Measurements from ENCODE around the gene NTRK2.
A peak's percentile ranks its signal among the peaks of the same experiment; 100 is the strongest.

The NTRK2 gene

DNA sequence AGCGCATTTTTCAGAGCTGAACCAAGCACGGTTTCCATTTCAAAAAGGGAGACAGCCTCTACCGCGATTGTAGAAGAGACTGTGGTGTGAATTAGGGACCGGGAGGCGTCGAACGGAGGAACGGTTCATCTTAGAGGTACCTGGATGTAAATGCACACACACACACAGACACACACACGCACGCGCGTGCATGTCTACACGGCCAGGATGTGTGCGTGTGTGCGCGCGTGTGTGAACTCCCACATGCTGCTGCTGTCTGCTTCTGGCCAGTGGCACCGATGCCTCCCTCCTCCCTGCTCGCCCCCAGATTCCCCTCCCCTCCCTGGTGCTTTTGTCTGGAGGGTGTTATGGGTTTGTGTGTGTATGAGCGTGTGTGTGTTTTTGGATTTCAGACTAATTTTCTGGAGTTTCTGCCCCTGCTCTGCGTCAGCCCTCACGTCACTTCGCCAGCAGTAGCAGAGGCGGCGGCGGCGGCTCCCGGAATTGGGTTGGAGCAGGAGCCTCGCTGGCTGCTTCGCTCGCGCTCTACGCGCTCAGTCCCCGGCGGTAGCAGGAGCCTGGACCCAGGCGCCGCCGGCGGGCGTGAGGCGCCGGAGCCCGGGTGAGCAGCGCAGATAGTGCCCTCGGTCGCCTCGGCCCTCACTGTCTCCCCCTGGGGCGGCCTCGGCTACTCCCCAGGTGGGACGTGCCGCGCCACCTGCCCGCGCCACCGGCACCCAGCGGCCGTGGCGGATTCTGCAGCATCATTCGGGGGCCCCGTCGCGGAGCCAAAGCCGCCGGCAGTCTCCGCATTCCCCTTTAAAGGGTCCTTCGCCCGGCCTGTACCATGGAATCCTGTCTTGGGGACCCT lies at the start of gene NTRK2:
TSS of gene NTRK2 (plus strand) at position 442 of the 850 bp plus-strand sequence. CDS start 1,020 bp downstream, outside the sequence.
- no peak for DNase-seq (ENCODE audit: low read depth in 2 of 3, low spot score in 1 of 3)

DNA sequence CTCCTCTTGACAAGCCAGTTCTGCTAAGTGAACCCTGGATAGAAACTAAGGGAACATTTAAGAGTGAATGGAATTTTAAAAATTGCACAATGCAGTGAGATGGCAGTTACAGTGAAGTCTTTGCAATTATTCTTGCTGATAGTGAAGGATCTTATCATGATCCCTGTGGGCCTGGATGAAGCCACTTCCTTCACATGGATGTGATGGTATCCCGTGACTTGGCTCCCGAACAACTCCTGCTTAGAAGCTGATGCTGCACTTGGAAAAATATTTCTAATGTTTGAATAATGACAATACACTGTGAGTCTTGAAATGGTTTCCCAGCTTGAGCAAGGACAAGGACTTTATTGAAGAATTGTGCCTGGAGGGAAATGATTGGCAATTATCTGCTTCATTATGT lies 49.2 kb upstream of the NTRK2 start:
- DNase-seq (ENCODE audit: low read depth in 2 of 3, low spot score in 1 of 3), result no peak

DNA sequence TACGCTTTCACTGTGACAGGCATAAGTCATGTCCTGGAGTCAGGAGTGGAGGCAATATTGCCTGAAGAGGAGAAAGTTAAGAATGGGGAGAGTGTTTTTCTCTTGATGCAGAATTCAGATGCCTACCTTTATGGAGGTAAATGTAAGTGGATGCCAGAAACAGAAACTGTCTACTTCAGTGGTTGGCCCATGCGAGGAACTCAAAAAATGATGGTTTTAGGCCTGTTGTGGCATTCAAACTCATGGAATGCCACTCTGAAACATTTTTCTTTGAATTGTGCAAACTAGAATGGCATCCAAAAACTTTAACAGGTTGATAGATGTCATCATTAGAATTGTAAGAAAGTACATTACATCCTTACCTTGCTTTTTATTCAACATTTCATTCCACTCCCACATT lies 47.7 kb upstream of the NTRK2 start:
- DNase-seq (ENCODE audit: low read depth in 2 of 3, low spot score in 1 of 3), result no peak

DNA sequence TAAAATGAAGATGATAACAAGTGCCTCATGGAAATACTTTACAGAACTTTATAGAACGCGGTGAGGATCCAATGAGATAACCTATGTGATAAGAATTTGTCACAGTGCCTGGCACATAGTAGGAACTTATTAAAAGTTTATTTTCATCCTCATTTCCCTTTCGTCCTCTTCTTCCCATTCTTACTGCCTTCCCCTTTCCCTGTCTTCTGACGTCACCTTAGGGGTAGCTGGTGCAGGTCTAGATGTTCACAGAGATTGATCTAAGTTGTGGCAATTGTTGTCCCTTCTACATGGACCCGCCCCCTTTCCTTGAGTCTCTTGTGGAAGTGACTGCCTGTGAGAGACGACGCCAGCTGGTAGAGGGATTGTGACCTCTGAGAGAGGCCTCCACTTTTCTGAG lies 46.5 kb upstream of the NTRK2 start:
- no peak for DNase-seq (ENCODE audit: low read depth in 2 of 3, low spot score in 1 of 3)

DNA sequence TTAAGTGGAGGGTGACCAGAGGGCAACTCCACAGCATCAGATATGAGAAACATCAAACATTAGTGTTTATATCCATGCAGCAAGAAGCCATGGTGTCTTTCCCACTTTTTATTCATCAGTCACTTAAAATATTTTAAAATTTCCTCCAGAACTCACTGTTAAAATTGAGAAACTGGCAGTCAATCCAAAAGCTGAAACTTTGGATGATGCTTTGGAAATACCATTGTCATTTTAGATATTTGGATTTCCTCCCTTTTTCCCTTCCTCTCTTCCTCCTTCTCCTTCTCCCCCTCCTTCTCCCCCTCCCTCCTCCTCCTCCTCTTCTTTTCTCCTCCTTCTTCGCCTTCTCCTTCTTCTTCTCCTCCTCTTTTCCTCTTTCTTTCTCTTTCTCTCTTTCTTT lies 33.1 kb upstream of the NTRK2 start:
- no peak for DNase-seq (ENCODE audit: low read depth in 2 of 3, low spot score in 1 of 3)

DNA sequence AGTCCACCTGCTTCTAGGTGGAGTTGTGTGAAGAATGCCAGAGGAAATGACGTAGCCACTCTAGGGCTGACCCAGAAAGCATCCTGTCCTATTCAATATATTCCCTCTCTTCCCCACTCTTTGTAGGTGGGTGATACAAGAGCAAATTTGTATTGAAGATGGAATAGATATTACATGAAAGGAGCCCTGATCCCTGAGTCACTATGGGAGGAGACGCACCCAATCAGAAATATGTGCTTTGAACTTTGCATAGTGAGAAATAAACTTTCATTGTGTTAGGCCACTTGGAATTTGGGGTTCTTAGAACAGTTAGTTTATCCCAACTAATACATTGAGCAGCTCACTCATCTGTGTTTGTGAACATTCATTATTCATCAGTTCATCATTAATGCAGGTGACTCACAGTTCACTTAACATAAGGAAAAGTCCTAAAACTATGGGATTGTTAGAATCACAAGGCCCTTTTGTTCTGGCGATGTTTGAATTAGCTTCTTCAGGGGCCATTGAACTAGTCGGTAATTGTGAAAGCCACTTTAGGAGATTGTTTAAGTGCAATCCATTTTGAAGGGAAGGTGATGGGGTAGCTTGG lies 26.9 kb upstream of the NTRK2 start:
- DNase-seq (ENCODE audit: low read depth in 2 of 3, low spot score in 1 of 3), result no peak

DNA sequence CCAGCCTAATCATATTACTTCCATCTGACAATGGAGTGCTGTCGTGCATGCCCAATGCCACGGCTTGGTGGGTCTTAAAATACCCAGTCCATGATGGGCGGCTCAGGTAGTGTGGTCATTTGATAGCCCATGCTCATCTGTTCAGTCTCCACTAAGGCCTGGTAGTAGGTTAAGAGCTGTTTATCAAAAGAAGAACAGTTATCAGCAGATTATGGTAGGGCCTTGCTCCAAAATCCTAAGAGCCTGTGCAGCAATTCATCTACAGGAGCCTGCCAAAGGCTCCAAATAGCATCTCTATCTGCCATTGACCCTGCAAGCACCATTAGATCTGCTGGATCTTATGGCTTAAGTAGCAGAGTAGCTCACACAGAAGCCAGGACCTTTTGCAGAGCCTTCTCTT lies 21.8 kb upstream of the NTRK2 start:
- no peak for DNase-seq (ENCODE audit: low read depth in 2 of 3, low spot score in 1 of 3)

DNA sequence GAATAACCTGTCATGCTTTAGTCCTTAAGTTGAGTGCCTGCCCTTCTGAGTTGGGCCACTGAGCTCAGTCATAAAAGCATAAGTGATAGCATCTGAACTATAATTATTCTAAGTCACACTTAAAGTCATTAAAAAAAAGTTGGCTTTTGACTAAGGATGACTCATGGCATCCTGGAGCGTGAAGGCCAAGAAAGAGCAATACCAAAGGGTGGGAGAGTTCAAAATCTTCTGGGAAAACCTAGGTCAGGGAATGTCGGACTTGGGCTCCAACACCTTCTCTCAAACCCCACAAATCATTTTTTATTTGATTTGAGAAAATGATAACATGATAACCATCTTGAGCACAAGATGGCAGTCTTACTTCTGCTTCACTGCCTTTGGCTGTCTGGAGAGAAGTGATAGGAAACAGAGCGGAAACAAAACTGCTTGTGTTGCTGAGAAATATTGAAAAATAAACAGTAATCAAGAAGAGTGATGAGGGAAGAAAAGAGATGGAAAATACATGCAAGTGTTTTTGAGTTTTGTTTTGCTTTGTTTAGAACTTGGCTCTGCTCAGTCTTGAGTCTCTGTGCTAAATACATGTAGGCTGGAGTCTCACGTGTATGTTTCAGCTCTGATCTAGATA lies 16.9 kb upstream of the NTRK2 start:
- DNase-seq (ENCODE audit: low read depth in 2 of 3, low spot score in 1 of 3), result no peak

DNA sequence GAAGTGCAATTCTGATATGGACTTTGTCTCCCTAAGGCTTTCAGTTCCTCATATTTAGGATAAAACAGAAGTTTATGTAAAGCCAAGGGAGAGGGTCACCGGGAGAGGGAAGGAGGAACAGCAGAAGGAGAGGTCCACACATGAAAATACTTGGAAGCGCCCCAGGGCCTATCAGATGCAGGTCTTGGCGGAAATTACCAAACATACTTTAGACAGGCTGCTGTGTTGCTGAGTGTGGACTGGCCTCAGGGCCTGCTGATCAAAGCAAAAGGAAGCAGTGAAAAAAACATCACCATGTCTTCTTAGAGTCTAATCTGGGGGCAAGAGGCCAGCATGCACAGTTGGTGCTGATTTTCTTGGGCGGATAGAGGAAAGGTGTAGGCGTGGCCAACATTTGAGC lies 14.1 kb upstream of the NTRK2 start:
- no peak for DNase-seq (ENCODE audit: low read depth in 2 of 3, low spot score in 1 of 3)

DNA sequence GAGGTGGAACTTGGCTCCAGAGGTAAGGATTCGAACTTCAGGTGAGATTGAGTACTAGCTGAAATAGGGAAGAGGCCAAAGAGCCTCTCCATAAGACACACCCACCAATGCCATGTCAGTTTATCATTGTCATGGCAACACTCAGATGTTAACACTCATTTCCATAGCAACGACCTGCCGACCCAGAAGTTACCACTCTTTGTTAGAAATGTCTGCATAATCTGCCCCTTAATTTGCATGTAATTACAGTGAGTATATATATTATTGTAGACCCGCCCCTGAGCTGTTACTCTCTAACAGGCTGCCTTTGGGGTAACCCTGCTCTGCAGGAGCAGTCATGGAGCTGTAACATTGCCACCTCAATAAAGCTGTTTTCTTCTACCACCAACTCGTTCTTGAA lies 10.2 kb upstream of the NTRK2 start:
- no peak for DNase-seq (ENCODE audit: low read depth in 2 of 3, low spot score in 1 of 3)

DNA sequence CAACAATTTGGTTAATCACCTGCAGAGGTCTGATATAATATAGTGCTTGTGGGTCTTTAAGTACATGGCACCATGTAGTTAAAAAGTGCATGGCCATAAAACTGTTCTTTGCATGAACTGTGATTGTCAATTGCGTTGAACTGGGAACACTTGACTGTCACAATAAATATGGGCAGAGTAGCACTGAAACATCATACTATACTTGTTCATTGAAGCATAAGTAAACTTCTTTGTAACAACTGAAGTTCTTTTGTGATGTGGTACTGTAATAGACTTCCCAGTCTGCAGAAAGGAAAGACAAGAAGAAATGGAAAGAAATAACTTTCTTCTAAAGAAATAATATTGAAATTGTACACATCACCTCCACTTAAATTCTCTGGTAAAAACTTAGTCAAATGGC lies 9.8 kb upstream of the NTRK2 start:
- DNase-seq (ENCODE audit: low read depth in 2 of 3, low spot score in 1 of 3), result no peak

DNA sequence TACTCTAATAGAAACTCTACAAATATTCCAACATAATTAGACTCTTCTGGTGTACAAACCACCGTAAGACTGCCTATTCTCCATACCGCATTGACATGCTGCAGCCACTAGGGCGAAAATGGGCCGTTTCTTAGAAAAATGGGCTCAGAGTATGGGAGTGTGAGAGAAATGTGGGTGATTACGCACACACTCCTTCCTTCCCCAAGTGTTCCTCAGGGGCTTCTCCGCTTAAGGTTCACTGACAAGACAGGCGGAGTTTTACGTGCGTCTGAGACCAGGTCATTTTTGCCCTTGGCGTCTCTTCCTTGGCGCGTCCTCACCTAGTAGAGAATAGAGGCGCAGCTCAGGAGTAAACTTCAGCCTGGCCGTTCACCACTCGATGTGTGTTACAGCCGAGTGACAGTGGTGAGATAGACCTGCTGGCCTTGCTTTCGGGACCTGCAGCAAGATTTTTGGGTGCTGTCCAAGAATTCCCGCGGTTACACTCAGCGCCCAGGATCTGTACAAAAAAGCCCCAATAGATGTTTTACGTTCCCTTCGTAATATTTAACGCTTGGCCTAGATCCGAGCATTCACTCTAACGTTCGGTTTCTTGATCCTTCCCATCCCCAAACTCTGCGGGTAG lies 1.8 kb upstream of the NTRK2 start:
- no peak for DNase-seq (ENCODE audit: low read depth in 2 of 3, low spot score in 1 of 3)

DNA sequence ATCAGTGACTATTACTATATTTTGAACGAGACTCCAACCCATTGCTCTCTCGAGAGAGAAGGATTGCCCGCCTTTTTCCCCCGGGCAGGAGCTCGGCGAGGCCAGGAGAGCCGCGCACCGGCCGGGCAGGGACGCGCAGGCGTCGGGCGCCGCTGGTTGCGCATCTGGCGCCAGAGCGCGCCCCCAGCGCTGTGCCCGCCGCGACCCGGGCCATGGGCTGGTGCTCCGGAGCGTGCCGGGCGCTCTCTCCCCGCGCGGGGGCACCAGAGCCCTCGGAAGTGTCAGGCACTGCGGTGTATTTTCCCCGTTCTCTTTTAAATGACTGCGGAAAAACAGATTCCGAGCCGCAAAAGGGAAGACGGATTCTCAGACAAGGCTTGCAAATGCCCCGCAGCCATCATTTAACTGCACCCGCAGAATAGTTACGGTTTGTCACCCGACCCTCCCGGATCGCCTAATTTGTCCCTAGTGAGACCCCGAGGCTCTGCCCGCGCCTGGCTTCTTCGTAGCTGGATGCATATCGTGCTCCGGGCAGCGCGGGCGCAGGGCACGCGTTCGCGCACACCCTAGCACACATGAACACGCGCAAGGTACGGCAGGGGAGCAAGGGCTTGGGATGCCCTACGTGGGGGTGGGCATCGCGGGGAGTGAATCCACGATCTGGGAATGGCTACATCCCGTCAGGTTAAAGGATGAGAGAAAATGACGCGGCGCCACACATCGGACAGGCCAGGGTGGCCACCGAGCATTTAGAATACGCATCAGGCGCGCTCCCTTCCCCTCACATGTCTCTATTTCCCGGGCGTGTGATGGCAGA lies 1.1 kb upstream of the NTRK2 start:
- peak in 1 of 3 donors; percentile 51 for DNase-seq (ENCODE audit: low read depth in 2 of 3, low spot score in 1 of 3)

DNA sequence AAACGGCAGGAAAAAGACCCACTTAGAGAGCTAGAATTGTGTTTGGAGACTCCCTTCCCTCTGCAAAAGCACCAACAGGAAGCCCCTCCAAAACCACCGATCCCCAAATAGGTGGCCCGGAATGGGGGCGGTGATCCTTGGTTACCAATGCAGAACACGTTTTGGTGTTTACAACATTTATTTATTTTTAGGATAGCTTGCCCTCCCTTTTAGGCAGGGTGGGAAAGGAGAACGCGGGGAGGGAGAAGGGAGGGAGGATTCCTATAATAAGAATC lies 579 bp upstream of the NTRK2 start:
- DNase-seq (ENCODE audit: low read depth in 2 of 3, low spot score in 1 of 3), result no peak

DNA sequence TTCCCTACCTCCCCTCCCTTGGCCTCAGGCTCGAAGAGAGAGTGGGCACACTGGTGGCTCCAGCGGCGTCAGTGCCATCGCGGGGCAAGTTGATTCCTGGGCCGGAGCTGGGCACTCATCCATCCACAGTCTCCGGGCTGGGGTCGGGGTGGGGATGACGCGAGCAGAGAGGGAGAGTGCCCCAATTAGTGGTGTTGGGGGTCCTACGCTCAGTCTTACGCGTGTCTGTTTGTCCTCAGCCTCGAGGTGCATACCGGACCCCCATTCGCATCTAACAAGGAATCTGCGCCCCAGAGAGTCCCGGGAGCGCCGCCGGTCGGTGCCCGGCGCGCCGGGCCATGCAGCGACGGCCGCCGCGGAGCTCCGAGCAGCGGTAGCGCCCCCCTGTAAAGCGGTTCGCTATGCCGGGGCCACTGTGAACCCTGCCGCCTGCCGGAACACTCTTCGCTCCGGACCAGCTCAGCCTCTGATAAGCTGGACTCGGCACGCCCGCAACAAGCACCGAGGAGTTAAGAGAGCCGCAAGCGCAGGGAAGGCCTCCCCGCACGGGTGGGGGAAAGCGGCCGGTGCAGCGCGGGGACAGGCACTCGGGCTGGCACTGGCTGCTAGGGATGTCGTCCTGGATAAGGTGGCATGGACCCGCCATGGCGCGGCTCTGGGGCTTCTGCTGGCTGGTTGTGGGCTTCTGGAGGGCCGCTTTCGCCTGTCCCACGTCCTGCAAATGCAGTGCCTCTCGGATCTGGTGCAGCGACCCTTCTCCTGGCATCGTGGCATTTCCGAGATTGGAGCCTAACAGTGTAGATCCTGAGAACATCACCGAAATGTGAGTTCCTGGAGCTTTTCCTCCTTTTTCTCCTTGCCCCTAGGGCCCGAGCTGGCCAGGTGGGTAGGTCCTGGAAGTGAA lies 861 bp downstream of the NTRK2 start:
- no peak for DNase-seq (ENCODE audit: low read depth in 2 of 3, low spot score in 1 of 3)

DNA sequence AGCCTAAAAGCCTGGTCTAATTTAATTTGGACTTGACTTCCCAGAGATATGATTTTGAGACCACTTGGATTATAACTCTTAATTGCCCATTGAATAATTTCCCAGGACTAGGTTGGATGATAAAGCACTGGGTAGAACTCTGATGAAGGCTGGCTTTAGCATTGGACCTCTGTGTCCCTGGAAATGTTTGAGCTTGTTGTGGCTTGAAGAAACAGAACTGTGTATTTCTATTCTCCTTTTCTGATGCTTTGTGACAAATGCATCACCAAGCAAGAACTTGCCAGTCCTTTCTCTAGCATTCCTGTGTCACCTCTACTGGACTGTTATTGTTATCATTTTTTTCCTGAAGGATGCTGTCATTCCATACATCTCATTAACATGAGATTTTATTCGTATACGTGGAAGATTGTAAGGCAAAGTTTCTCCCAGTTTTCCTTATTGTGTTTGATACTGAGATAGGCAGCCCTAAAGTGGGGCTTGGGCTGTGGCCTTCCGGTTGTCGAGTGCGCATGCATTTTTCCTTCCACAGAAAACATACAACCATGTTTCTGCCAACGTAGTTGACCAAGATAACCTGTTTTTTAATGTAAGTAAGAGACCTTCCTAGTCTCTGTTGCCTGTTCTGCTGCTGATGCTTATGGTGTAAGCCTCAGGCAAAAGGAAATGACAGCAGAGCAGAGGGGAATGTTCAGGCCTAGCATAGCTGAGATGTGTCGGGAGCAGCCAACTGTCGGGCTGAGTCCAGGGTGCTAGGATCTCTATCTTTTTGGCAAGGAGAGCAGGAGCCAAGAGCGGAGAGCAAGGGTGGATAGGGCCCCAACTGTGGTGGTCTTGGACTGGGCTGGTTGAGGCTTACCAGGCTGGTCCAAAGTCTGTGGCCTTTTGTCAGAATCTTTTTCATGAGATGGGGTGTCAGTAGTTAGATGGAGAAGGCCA lies 2.3 kb downstream of the NTRK2 start:
- no peak for DNase-seq (ENCODE audit: low read depth in 2 of 3, low spot score in 1 of 3)

DNA sequence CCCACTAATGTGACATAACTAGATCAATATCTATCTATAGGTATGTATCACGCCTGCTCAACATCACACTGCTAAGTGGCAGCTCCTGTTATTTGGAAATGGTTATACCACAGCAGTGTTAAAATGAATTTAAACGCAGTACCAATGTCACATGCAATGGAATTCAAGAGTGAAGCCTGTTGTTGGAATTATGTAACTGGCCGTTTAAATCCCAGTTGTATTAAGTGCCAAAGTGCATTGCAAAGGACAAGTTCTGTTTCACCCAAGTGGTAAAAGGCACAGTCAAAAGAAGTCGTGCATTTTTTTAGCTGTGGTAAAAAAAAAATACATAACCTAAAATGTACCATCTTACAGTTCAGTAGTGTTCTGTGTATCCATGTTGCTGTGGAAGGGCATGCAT lies 4.3 kb downstream of the NTRK2 start:
- no peak for DNase-seq (ENCODE audit: low read depth in 2 of 3, low spot score in 1 of 3)

DNA sequence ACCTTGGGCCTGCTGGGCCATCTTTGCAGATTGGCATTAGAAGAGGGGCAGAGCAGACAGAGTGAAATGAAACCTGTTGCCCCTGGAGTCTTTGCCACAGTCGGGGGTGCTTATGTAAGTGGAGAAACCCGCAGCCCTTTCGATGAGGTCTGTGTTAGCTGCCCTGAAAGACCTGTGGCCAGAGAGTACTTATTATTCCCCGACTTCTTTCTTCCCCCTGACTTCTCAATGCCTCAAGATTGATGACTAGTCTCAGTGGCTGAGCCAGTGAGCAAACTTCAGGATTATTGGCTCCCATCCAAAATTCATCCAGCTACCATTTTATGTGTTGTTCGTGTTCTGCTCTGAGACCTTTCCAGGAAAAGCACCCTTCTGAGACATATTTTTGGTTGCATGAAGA lies 7.6 kb downstream of the NTRK2 start:
- no peak for DNase-seq (ENCODE audit: low read depth in 2 of 3, low spot score in 1 of 3)

DNA sequence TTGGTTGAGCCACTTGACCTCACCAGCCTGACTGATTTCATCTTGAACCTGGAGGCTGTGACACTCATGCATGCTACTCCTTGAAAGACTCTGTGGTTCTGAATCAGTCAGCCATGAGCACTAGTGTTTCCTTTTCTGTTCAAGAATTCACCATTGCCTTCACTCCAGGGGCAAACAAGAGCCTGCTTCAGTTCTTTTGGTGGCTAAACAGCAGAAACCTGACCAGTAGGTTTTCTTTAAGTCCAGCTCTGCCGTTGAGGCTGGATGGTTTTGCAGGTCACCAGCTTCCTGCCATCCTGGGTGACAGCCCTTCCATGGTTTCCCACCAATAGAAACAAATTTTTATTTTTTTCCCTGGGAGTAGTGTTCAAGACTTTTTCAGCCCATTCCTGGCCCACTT lies 10.0 kb downstream of the NTRK2 start:
- DNase-seq (ENCODE audit: low read depth in 2 of 3, low spot score in 1 of 3), result no peak

Measured in stimulated activated CD4-positive, alpha-beta T cell treated with anti-CD3 and anti-CD28 coated beads, Interleukin-12 subunit alpha, Interleukin-12 subunit beta, amount 100 ng/mL, for 48 hours (primary cell).